Testis (tissue), 2 donors: ENCODE measurements around the gene ANKRD11.

Experiments
- CTCF ChIP-seq, 3 experiments: fragments of 450-650 bp in 2 of 3; fragments of 200-600 bp in 1 of 3; sonication (generic) in 1 of 3; IDR thresholded peaks; one replicate each; pipeline ENCODE4 v1.5.1; 2016 to 2019; ENCODE audit warnings: antibody characterized with exemption in 3 of 3, mild to moderate bottlenecking in 2 of 3, moderate library complexity in 1 of 3
- POLR2A ChIP-seq: fragments of 450-650 bp; IDR thresholded peaks from one replicate; pipeline ENCODE4 v1.6.1; 2017; ENCODE audit warnings: antibody characterized with exemption, mild to moderate bottlenecking, moderate library complexity

GRCh38 chr16:89354325-89354724 is 136.0 kb downstream of the ANKRD11 start:
- TF ChIP-seq CTCF (IDR thresholded peaks at IDR 0.05) (no peak), POLR2A (no peak)
